B cell (primary cell): ENCODE data around the gene LIMK1. TPM values are rescaled to one million over a fixed set of nuclear protein-coding genes. Genes with fewer than 3 reads are reported as not detected.

Experiments used
- ATAC-seq: fragments of 200-7000 bp; cut with Tn5 transposase; one replicate; pipeline ENCODE4 v1.10.0; 2021; ENCODE audit warnings: low read depth, mild to moderate bottlenecking, moderate number of reproducible peaks, moderate library complexity
- CTCF ChIA-PET: fragments of 350-600 bp; sonication (Branson Sonifier 250); formaldehyde crosslinking; loops from one replicate; lab custom pipeline; 2021; ENCODE audit warnings: antibody characterized with exemption, inconsistent platforms; lab: Charles Lee
- POLR2A ChIA-PET: fragments of 350-600 bp; sonication (Branson Sonifier 250); formaldehyde crosslinking; loops from one replicate; lab custom pipeline; 2021; ENCODE audit warnings: antibody characterized with exemption; lab: Charles Lee
- DNase-seq: peaks from one replicate; pipeline ENCODE4 v3.0.0; 2013
- H2AFZ ChIP-seq: 2 replicates; pipeline ENCODE4 v1.6.1; 2012; ENCODE audit warnings: mild to moderate bottlenecking, low read depth, low read length; ENCODE audit not compliant: insufficient read depth, poor library complexity, severe bottlenecking
- H3K27ac ChIP-seq, 2 donors: 1 replicate in 1 of 2; 2 replicates in 1 of 2; pipeline ENCODE4 v1.5.1; 2012 to 2013; ENCODE audit warnings: low read length in 2 of 2, mild to moderate bottlenecking in 2 of 2, moderate library complexity in 1 of 2
- H3K27me3 ChIP-seq, 4 experiments: fragments of 200-600 bp in 1 of 4; sonication (generic) in 1 of 4; replicated peaks in 1 of 4; 1 replicate in 2 of 4; 2 replicates in 2 of 4; pipeline versions ENCODE4 v1.6.1 to v1.7.0; 2013 to 2016; ENCODE audit warnings: low read length in 3 of 4, mild to moderate bottlenecking in 2 of 4, mixed read lengths in 1 of 4, moderate library complexity in 1 of 4; ENCODE audit not compliant: insufficient read depth in 4 of 4, control insufficient read depth in 3 of 4; ENCODE audit errors: control extremely low read depth in 1 of 4
- H3K36me3 ChIP-seq, 2 experiments: replicated peaks in 1 of 2; 1 replicate in 1 of 2; 2 replicates in 1 of 2; pipeline versions ENCODE4 v1.6.1 to v1.7.1; 2013; ENCODE audit warnings: low read length in 1 of 2; ENCODE audit not compliant: insufficient read depth in 2 of 2, control insufficient read depth in 1 of 2; ENCODE audit errors: control extremely low read depth in 1 of 2, extremely low read depth in 1 of 2
- H3K4me1 ChIP-seq, 2 donors: fragments of 200-600 bp in 1 of 2; sonication (generic) in 1 of 2; 1 replicate in 1 of 2; 2 replicates in 1 of 2; pipeline versions ENCODE4 v1.5.1 to v1.6.1; 2013 to 2017; ENCODE audit warnings: low read length in 2 of 2; ENCODE audit not compliant: control insufficient read depth in 2 of 2, insufficient read depth in 2 of 2
- H3K4me2 ChIP-seq: replicated peaks from 2 replicates; pipeline ENCODE3; 2012; ENCODE audit warnings: mild to moderate bottlenecking, low read depth, low read length; ENCODE audit not compliant: poor library complexity, severe bottlenecking
- H3K4me3 ChIP-seq, 5 experiments: fragments of 200-600 bp in 1 of 5; sonication (generic) in 1 of 5; 1 replicate in 3 of 5; 2 replicates in 2 of 5; pipeline versions ENCODE4 v1.5.1 to v1.7.0; 2011 to 2016; ENCODE audit warnings: low read length in 4 of 5, mild to moderate bottlenecking in 4 of 5, low read depth in 2 of 5, control low read depth in 1 of 5, moderate library complexity in 1 of 5; ENCODE audit not compliant: insufficient read depth in 1 of 5; ENCODE audit errors: control extremely low read depth in 1 of 5, extremely low read depth in 1 of 5
- H3K79me2 ChIP-seq: fragments of 200-600 bp; sonication (generic); one replicate; pipeline ENCODE4 v1.6.0; 2016; ENCODE audit warnings: low read length; ENCODE audit not compliant: control insufficient read depth, insufficient read depth
- H3K9ac ChIP-seq: fragments of 200-600 bp; sonication (generic); 2 replicates; pipeline ENCODE4 v1.6.1; 2017; ENCODE audit warnings: mild to moderate bottlenecking, low read length, moderate library complexity
- H3K9me3 ChIP-seq, 3 donors: one replicate each; pipeline versions ENCODE4 v1.6.1 to v1.7.1; 2013; ENCODE audit warnings: low read length in 2 of 3; ENCODE audit not compliant: control insufficient read depth in 2 of 3, insufficient read depth in 1 of 3; ENCODE audit errors: control extremely low read depth in 1 of 3
- H4K20me1 ChIP-seq: 2 replicates; pipeline ENCODE4 v1.6.0; 2012; ENCODE audit warnings: mild to moderate bottlenecking, low read length; ENCODE audit not compliant: insufficient read depth, control insufficient read depth, poor library complexity, severe bottlenecking
- H3K27ac Mint-ChIP-seq: one replicate; pipeline ENCODE4 v1.8.0; 2021; ENCODE audit warnings: mixed read lengths
- H3K27me3 Mint-ChIP-seq: one replicate; pipeline ENCODE4 v1.8.0; 2021; ENCODE audit warnings: mixed read lengths
- H3K4me1 Mint-ChIP-seq: one replicate; pipeline ENCODE4 v1.8.0; 2021; ENCODE audit warnings: mixed read lengths
- H3K4me3 Mint-ChIP-seq: one replicate; pipeline ENCODE4 v1.8.0; 2021; ENCODE audit warnings: mixed read lengths
- H3K9me3 Mint-ChIP-seq: one replicate; pipeline ENCODE4 v1.8.0; 2022; ENCODE audit warnings: mixed read lengths; ENCODE audit not compliant: insufficient read depth
- CTCF ChIP-seq: fragments of 200-600 bp; IDR thresholded peaks from one replicate; pipeline ENCODE4 v1.8.0; 2022; ENCODE audit warnings: antibody characterized with exemption, mild to moderate bottlenecking
- EZH2 ChIP-seq: IDR thresholded peaks from 2 replicates; pipeline ENCODE4 v1.6.1; 2012; ENCODE audit warnings: borderline replicate concordance, low read depth, mild to moderate bottlenecking, moderate library complexity, low read length; ENCODE audit not compliant: insufficient read depth, poor library complexity, severe bottlenecking
- WGBS: methylation state at CpG from one replicate; pipeline ENCODE4 v1.1.5; 2013; ENCODE audit warnings: missing lambda C conversion rate; ENCODE audit not compliant: insufficient coverage; 5-methylcytosine and 5-hydroxymethylcytosine counted together
- intact Hi-C: fragments of 100-400 bp; cut with micrococcal nuclease; formaldehyde crosslinking; loops from one replicate; pipeline ENCODE4 v1.10.0; 2022
- polyA plus RNA-seq: library from polyadenylated mRNA; depleted of rRNA; stranded (reverse); fragments of >200 nt; gene quantifications from 2 replicates; pipeline ENCODE4 v1.2.3, GENCODE V29; 2012
- total RNA-seq, 2 donors: library from RNA; stranded (reverse); fragments of 120-200 nt in 1 of 2; gene quantifications; 1 replicate in 1 of 2; 2 replicates in 1 of 2; pipeline versions ENCODE4 v1.2.3 to v1.2.4, GENCODE V29; 2013 to 2022

Gene LIMK1
- total and polyA plus RNA-seq, 2 donors (not counting 1 experiment from before 2014, with no cell fraction given): 38.7 to 70.8 TPM

GRCh38 chr7:74130518-74130917, 46.9 kb downstream of the LIMK1 start:
- no peak overlapping the region for H3K27ac ChIP-seq
- no peak for DNase-seq
- 80% methylated on average over 1 of the region's 4 CpGs for WGBS
- no peaks in the 10 kb centered on the region for H4K20me1 ChIP-seq
- no peak overlapping the region for H3K9ac ChIP-seq
- H3K4me2 ChIP-seq: no peak overlapping the region
- no peaks in the 10 kb centered on the region for H3K9me3 Mint-ChIP-seq
- no peaks in the 10 kb centered on the region for H3K27me3 ChIP-seq
- no peaks in the 10 kb centered on the region for H3K9me3 ChIP-seq
- POLR2A ChIA-PET: no interaction called here
- no peak overlapping the region for H3K4me3 ChIP-seq
- no peaks in the 10 kb centered on the region for H3K79me2 ChIP-seq
- no peak overlapping the region for H2AFZ ChIP-seq
- no peak for ATAC-seq
- H3K36me3 ChIP-seq: no peaks in the 10 kb centered on the region
- H3K27me3 Mint-ChIP-seq: no peaks in the 10 kb centered on the region
- TF ChIP-seq EZH2 (no peak), CTCF (no peak)
- CTCF ChIA-PET: no interaction called here
- H3K4me1 ChIP-seq: no peaks in the 10 kb centered on the region
- H3K27ac Mint-ChIP-seq: no peak overlapping the region
- H3K4me3 Mint-ChIP-seq: no peak overlapping the region
- H3K4me1 Mint-ChIP-seq: peaks cover 2% of the 10 kb centered on the region
- intact Hi-C loops: no loop called here

- no peak overlapping the region for H3K4me3 ChIP-seq
- H3K9me3 ChIP-seq: no peaks in the 10 kb centered on the region
- Mint-ChIP-seq H3K27me3 (no peaks in the 10 kb centered on the region), H3K9me3 (no peaks in the 10 kb centered on the region), H3K27ac (no peak overlapping the region), H3K4me3 (no peak overlapping the region), H3K4me1 (peaks cover 2% of the 10 kb centered on the region)
- H3K27me3 ChIP-seq: no peaks in the 10 kb centered on the region
- no peak overlapping the region for H3K27ac ChIP-seq
- WGBS: 83% methylated on average over 1 of the region's 8 CpGs
- H4K20me1 ChIP-seq: no peaks in the 10 kb centered on the region
- TF ChIP-seq CTCF: no peak
- TF ChIP-seq EZH2: no peak
- POLR2A ChIA-PET: no interaction called here
- H3K36me3 ChIP-seq: no peaks in the 10 kb centered on the region
- H3K9ac ChIP-seq: no peak overlapping the region
- ATAC-seq: no peak
- intact Hi-C loops: no loop called here
- no peak overlapping the region for H2AFZ ChIP-seq
- no peaks in the 10 kb centered on the region for H3K79me2 ChIP-seq
- DNase-seq: no peak
- H3K4me1 ChIP-seq: no peaks in the 10 kb centered on the region
- CTCF ChIA-PET: no interaction called here
- no peak overlapping the region for H3K4me2 ChIP-seq
These were observed 50.6 kb downstream of the LIMK1 start for GRCh38 chr7:74134117-74134620.
